Frontal cortex (tissue), 4 donors: ENCODE data around the gene SYNPO2. TPM values are rescaled to one million over a fixed set of nuclear protein-coding genes. Genes with fewer than 3 reads are reported as not detected.
"Not testable (repeated sequence)": the region's sequence is repeated elsewhere in the genome, so short reads cannot be mapped to it uniquely, and the experiment has no call there.

Source experiments
- DNase-seq, 2 donors: peaks; one replicate each; pipeline ENCODE4 v3.0.0; 2012; ENCODE audit warnings: low spot score in 2 of 2
- FAIRE-seq: peaks from 2 replicates; lab custom pipeline; 2012; peaks lifted over from hg19 to GRCh38; lab: Jason Lieb, UNC
- total RNA-seq: library from RNA; depleted of rRNA; stranded (reverse); fragments of >200 nt; gene quantifications from one replicate; pipeline ENCODE4 v1.2.3, GENCODE V29; 2014
- donor health status: control.
- donor health status: control.
- donor health status: control.

SYNPO2 gene
- total RNA-seq, 1 donor from 2014 or later = 1.6 TPM

- FAIRE-seq = no peak
Observed at GRCh38 chr4:118877797-118878196, 10.9 kb upstream of the SYNPO2 start.

GRCh38 chr4:118878507-118878906, 10.1 kb upstream of the SYNPO2 start:
- not testable (repeated sequence) for FAIRE-seq, DNase-seq

More at GRCh38 chr4:118877797-118878196, 10.9 kb upstream of the SYNPO2 start:
- no peak for DNase-seq

GRCh38 chr4:118879409-118879808, 9.2 kb upstream of the SYNPO2 start:
- DNase-seq (no peak), FAIRE-seq (no peak)

GRCh38 chr4:118881512-118882146, 7.0 kb upstream of the SYNPO2 start:
- no peak for DNase-seq
- FAIRE-seq = no peak

GRCh38 chr4:118883861-118884260, 4.8 kb upstream of the SYNPO2 start:
- FAIRE-seq (no peak), DNase-seq (no peak)

- no peak for FAIRE-seq
Observed at GRCh38 chr4:118884716-118885115, 3.9 kb upstream of the SYNPO2 start.

GRCh38 chr4:118889312-118889691, 648 bp downstream of the SYNPO2 start:
- FAIRE-seq (no peak), DNase-seq (no peak)

More at GRCh38 chr4:118884716-118885115, 3.9 kb upstream of the SYNPO2 start:
- DNase-seq = no peak

GRCh38 chr4:118894034-118894433, 5.4 kb downstream of the SYNPO2 start:
- DNase-seq (no peak), FAIRE-seq (no peak)

GRCh38 chr4:118898221-118898620, 9.6 kb downstream of the SYNPO2 start:
- FAIRE-seq = no peak

GRCh38 chr4:118898684-118899138, 10.1 kb downstream of the SYNPO2 start:
- FAIRE-seq = no peak

More at GRCh38 chr4:118898221-118898620, 9.6 kb downstream of the SYNPO2 start:
- no peak for DNase-seq

GRCh38 chr4:118904418-118904817, 15.8 kb downstream of the SYNPO2 start:
- FAIRE-seq = no peak
- no peak for DNase-seq

More at GRCh38 chr4:118898684-118899138, 10.1 kb downstream of the SYNPO2 start:
- no peak for DNase-seq

GRCh38 chr4:118904935-118905334, 16.3 kb downstream of the SYNPO2 start:
- FAIRE-seq (no peak), DNase-seq (no peak)

GRCh38 chr4:118905566-118905965, 16.9 kb downstream of the SYNPO2 start:
- no peak for FAIRE-seq
- no peak for DNase-seq

GRCh38 chr4:118909173-118909956, 20.7 kb downstream of the SYNPO2 start:
- DNase-seq (no peak), FAIRE-seq (no peak)

GRCh38 chr4:118910221-118910620, 21.6 kb downstream of the SYNPO2 start:
- DNase-seq (no peak), FAIRE-seq (no peak)

- FAIRE-seq = no peak
Observed at GRCh38 chr4:118911238-118911703, 22.6 kb downstream of the SYNPO2 start.

GRCh38 chr4:118915468-118915867, 26.8 kb downstream of the SYNPO2 start:
- no peak for FAIRE-seq

More at GRCh38 chr4:118911238-118911703, 22.6 kb downstream of the SYNPO2 start:
- DNase-seq = no peak

GRCh38 chr4:118916691-118917289, 28.1 kb downstream of the SYNPO2 start:
- no peak for DNase-seq
- no peak for FAIRE-seq

More at GRCh38 chr4:118915468-118915867, 26.8 kb downstream of the SYNPO2 start:
- no peak for DNase-seq

GRCh38 chr4:118917582-118917981, 28.9 kb downstream of the SYNPO2 start:
- FAIRE-seq (no peak), DNase-seq (no peak)

- DNase-seq (no peak), FAIRE-seq (no peak)
Observed at GRCh38 chr4:118918388-118918787, 29.7 kb downstream of the SYNPO2 start.
